HK-2 (cell line): Measurements from ENCODE around the gene MAGI1.

Source experiments
- DNase-seq: peaks from one replicate; pipeline ENCODE4 v3.0.0-alpha.2; 2018; ENCODE audit not compliant: unreplicated experiment

MAGI1 gene

GRCh38 chr3:65362688-65363087 is 676.0 kb downstream of the MAGI1 start:
- DNase-seq = no peak

- no peak for DNase-seq
Observed at GRCh38 chr3:65361448-65361847, 677.3 kb downstream of the MAGI1 start.

- DNase-seq = no peak
Observed at GRCh38 chr3:65356331-65357248, 682.1 kb downstream of the MAGI1 start.

- DNase-seq = no peak
Observed at GRCh38 chr3:65354880-65355279, 683.8 kb downstream of the MAGI1 start.

GRCh38 chr3:65352951-65353350 is 685.8 kb downstream of the MAGI1 start:
- no peak for DNase-seq

GRCh38 chr3:65351753-65352152 is 687.0 kb downstream of the MAGI1 start:
- DNase-seq = no peak

- no peak for DNase-seq
Observed at GRCh38 chr3:65350801-65351476, 687.8 kb downstream of the MAGI1 start.

GRCh38 chr3:65348398-65348995 is 690.2 kb downstream of the MAGI1 start:
- DNase-seq = no peak

- no peak for DNase-seq
Observed at GRCh38 chr3:65347166-65347565, 691.6 kb downstream of the MAGI1 start.

GRCh38 chr3:65344846-65345245 is 693.9 kb downstream of the MAGI1 start:
- no peak for DNase-seq

- no peak for DNase-seq
Observed at GRCh38 chr3:65344444-65344843, 694.3 kb downstream of the MAGI1 start.

- DNase-seq = peak; percentile 42
Observed at GRCh38 chr3:65343736-65344135, 695.0 kb downstream of the MAGI1 start.

- no peak for DNase-seq
Observed at GRCh38 chr3:65343026-65343425, 695.7 kb downstream of the MAGI1 start.

GRCh38 chr3:65342084-65342683 is 696.5 kb downstream of the MAGI1 start:
- DNase-seq = peak; percentile 34

- no peak for DNase-seq
Observed at GRCh38 chr3:65339192-65339740, 699.5 kb downstream of the MAGI1 start.

- DNase-seq = no peak
Observed at GRCh38 chr3:65338571-65338970, 700.1 kb downstream of the MAGI1 start.

- no peak for DNase-seq
Observed at GRCh38 chr3:65335587-65335986, 703.1 kb downstream of the MAGI1 start.

- no peak for DNase-seq
Observed at GRCh38 chr3:65334045-65334665, 704.6 kb downstream of the MAGI1 start.

- no peak for DNase-seq
Observed at GRCh38 chr3:65331730-65332129, 707.0 kb downstream of the MAGI1 start.

- DNase-seq = no peak
Observed at GRCh38 chr3:65330072-65330471, 708.6 kb downstream of the MAGI1 start.

GRCh38 chr3:65328148-65328547 is 710.6 kb downstream of the MAGI1 start:
- DNase-seq = no peak

- no peak for DNase-seq
Observed at GRCh38 chr3:65326574-65326973, 712.1 kb downstream of the MAGI1 start.
